ENCODE results near the gene ZFP3.

GRCh38 chr17:5080591-5080990 lies 2.3 kb downstream of the ZFP3 start:
- TF ChIP-seq CTCF (IDR thresholded peaks at IDR 0.05) (no peak), POLR2A (IDR thresholded peaks at IDR 0.05) (no peak), POLR2AphosphoS5 (IDR thresholded peaks at IDR 0.05) (no peak)
